HG02870 (cell line): ENCODE measurements around the gene SRRT.
"Not testable (repeated sequence)": the region's sequence is repeated elsewhere in the genome, so short reads cannot be mapped to it uniquely, and the experiment has no call there.

ENCODE experiments used
- ATAC-seq: cut with Tn5 transposase; IDR thresholded peaks from one replicate; pipeline ENCODE4 v1.9.1; 2021; ENCODE audit warnings: mild to moderate bottlenecking, moderate library complexity; ENCODE audit not compliant: unreplicated experiment

SRRT gene

GRCh38 chr7:100893910-100894721 lies 19.2 kb downstream of the SRRT start:
- ATAC-seq: no peak

GRCh38 chr7:100894860-100895700 lies 20.2 kb downstream of the SRRT start:
- no peak for ATAC-seq

DNA sequence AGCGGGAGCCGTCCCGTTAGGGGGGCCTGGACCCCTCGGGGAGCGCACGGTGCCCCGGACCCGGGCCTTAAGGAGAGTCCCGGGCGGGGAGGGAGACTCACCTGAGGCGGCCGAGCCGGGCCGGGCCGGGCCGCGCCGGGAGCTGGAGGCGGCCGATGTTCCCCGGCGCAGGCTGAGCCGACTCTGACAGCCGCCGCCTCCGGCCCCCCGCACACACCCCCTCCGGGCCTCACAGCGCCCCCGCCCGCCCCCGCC lies 20.7 kb downstream of the SRRT start, which contains the start of gene ACHE:
Gene ACHE, minus strand, starts transcription at position 188 of the 255 bp plus-strand sequence. CDS start 1,656 bp downstream, outside the sequence.
- no peak for ATAC-seq

- no peak for ATAC-seq
Observed at GRCh38 chr7:100895956-100896731, 21.2 kb downstream of the SRRT start.

GRCh38 chr7:100896732-100897608 lies 22.1 kb downstream of the SRRT start:
- no peak for ATAC-seq

DNA sequence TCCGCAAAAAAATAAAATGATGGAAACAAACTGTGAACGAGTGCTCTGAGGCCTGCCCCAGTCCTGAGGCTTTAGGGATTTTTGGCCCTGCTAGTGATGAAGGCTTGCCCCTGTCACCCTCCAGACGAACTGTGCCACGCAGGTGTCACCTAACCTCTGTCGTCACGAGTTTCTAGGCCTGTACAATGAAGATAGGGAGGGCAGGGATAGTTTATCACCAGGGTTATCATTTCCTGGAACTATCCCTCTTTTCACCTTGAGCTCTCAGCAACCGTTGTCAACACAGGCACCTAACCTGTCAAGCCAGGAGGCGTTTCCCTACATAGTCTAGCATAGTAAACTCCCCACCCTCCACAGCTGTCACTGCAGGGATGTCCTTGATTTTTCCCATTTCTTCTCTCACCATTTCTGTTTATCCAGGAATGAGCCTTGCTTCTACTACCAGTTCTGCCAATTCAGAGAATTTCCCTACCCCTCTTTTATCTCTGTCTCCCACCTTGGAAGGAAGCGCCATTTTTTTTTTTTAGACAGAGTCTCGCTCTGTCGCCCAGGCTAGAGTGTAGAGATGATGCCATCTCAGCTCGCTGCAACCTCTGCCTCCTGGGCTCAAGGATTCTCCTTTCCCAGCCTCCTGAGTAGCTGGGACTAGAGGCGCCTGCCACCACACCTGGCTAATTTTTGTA lies 23.0 kb downstream of the SRRT start:
- ATAC-seq: no peak

- ATAC-seq: no peak
Observed at GRCh38 chr7:100899432-100899831, 24.5 kb downstream of the SRRT start.

DNA sequence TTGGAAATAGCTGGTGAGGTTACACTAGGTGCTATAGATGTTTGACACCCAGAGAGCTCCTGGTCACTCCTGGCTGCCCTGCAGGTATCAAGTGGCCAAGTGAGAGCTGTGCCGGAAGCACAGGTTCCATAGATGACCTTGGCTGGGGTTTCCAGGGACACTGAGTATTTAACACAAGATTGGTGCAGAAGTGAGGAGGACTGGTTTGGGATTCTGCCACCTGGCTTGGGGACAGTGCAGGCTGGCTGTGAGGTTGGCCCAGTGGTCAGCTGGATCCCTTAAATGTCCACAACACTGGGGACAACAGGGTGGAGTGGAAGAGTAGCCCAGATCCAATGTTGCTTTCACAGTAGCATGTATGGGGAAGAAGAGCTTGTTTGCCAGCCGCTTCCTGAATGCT lies 26.1 kb downstream of the SRRT start:
- ATAC-seq: no peak

- no peak for ATAC-seq
Observed at GRCh38 chr7:100901921-100902332, 27.0 kb downstream of the SRRT start.

GRCh38 chr7:100902638-100903037 lies 27.7 kb downstream of the SRRT start:
- ATAC-seq: no peak

- no peak for ATAC-seq
Observed at GRCh38 chr7:100908512-100908911, 33.6 kb downstream of the SRRT start.

- ATAC-seq: not testable (repeated sequence)
Observed at GRCh38 chr7:100910443-100910842, 35.5 kb downstream of the SRRT start.

DNA sequence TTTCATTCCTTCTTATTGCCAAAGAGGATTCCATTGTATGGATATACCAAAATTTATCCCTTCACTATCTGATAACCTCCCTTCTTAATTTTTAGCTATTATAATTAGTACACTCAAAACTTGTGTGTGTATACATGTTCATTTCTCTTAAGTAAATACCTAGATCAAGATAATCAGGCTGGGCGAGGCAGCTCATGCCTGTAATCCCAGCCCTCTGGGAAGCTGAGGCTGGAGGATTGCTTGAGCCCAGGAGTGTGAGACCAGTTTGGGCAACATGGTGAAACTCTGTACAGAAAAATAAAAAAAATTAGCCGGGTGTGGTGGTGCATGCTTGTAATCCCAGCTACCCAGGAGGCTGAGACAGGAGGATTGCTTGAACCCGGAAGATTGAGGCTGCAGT lies 36.6 kb downstream of the SRRT start:
- ATAC-seq: no peak

- ATAC-seq: no peak
Observed at GRCh38 chr7:100914208-100914878, 39.4 kb downstream of the SRRT start.

DNA sequence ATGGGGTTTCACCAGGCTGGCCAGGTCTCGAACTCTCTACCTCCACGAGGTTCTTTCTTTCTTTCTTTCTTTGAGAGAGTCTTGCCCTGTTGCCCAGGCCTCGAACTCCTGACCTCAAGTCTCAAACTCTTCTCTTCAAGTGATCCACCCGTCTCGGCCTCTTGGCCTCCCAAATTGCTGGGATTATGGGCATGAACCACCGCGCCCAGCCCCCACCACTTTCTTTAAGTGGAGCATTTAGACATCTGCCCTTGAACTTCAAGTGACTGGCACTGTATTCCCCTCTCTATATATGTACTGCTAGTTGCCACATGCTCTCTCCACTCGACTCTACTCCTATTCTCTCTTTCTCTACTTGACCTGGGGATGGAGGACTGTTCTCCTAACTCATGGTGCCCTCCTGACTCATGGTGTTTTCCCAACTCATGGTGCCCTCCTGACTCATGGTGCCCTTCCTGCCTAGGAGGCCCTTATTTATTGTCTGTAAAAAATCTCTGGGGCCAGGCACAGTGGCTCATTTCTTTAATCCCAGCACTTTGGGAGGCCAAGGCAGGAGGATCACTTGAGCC lies 40.1 kb downstream of the SRRT start:
- no peak for ATAC-seq

GRCh38 chr7:100919335-100919734 lies 44.4 kb downstream of the SRRT start:
- not testable (repeated sequence) for ATAC-seq

DNA sequence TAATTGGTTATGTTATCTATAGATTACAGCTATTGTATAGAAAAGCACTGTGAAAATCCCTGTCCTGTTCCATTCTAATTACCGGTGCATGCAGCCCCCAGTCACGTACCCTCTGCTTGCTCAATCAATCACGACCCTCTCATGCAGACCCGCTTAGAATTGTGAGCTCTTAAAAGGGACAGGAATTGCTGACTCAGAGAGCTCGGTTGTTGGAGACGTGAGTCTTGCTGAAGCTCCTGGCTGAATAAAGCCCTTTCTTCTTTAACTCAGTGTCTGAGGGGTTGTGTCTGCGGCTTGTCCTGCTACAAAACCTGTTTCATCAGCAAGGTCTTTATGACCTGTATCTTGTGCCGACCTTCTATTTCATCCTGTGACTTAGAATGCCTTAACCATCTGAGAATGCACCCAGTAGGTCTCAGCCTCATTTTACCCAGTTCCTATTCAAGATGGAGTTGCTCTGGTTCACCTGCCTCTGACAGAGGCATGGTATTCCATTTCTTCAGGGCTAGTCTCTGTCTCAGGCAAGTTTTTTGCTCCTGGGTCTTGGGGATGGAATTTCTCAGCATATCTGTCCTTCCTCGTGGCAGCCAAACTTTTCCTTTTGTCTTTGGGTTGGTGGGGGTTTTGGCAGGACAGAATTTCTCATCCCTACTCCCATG lies 45.0 kb downstream of the SRRT start:
- ATAC-seq: not testable (repeated sequence)

DNA sequence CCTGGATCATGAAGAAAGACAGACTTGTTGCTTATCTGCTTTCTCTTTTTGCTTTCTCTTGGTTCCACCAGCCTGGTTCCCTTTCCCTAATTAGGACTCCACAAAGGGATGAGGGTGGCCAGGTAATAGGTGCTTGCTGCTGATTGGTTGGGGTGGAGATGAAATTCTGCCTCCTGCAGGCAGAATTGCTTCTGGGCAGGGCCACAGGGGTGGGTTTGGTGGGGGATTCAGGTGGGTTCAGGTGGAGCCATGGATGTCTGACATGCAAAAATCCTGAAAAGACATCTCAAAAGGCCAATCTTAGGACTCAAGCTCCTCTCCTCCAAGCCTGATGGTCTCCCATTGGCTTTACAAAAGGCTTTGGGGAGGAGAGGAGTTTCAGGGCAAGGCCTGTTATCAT lies 46.1 kb downstream of the SRRT start:
- ATAC-seq: no peak
